ENCODE measurements around the gene SCN5A. TPM values are rescaled to one million over a fixed set of nuclear protein-coding genes. Genes with fewer than 3 reads are reported as not detected.
A peak's percentile ranks its signal among the peaks of the same experiment; 100 is the strongest.

Gene SCN5A
- polyA plus RNA-seq, 1 donor from 2014 or later = not detected

GRCh38 chr3:38534180-38534579 is 115.3 kb downstream of the SCN5A start:
- H3K4me1 Mint-ChIP-seq = peaks cover 0 to 1% (median 0%) of the 10 kb centered on the region in 3 donors
- no peaks in the 10 kb centered on the region for H3K9me3 Mint-ChIP-seq
- H3K36me3 Mint-ChIP-seq = peaks cover 25% of the 10 kb centered on the region
- no peak overlapping the region for H3K4me3 Mint-ChIP-seq
- no peaks in the 10 kb centered on the region for H3K27me3 Mint-ChIP-seq
- no peak overlapping the region for H3K27ac Mint-ChIP-seq

DNA sequence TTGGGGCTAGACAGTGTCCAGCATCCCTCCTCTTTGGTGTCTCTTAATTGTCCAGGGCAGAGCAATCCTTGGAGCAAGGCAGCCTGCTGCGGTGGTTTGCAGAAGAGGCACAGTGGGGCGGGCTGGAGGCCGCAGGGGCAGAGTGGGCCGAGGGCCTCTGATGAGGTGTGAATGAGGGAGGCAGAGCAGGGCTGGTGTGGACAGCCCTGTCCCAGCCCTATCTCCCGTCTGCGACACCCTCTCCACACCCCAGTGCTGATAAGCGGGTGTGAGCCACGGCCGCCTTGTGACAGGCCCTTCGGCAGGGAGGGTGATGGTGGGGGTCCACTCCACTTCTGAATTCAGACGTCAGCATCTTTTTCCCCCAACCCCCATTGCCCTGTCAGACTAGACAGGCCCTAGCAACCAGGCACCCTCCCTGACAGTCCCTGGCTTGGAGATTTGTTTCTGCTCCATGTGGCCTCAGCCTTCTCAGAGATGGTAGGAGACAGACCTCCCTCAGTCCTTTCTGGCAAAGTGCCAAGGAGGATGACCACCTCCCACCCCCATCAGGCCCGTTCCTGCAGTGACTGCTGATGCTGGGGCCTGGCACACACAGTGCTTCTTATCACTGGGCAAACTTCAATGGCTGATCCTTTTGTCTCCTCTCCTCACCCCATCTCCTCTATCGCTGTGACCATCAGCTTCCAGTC is 116.1 kb downstream of the SCN5A start:
- H3K4me1 Mint-ChIP-seq = peaks cover 0 to 1% (median 0%) of the 10 kb centered on the region in 3 donors
- peaks cover 25% of the 10 kb centered on the region for H3K36me3 Mint-ChIP-seq
- no peaks in the 10 kb centered on the region for H3K9me3 Mint-ChIP-seq
- H3K27ac Mint-ChIP-seq = peak overlapping the region in 1 of 3 donors; percentile 78
- no peak overlapping the region for H3K4me3 Mint-ChIP-seq
- H3K27me3 Mint-ChIP-seq = no peaks in the 10 kb centered on the region

- Mint-ChIP-seq H3K36me3 (peaks cover 23% of the 10 kb centered on the region), H3K4me3 (no peak overlapping the region), H3K27ac (no peak overlapping the region)
These were observed 117.0 kb downstream of the SCN5A start for GRCh38 chr3:38532529-38532928.

GRCh38 chr3:38528457-38528856 is 121.0 kb downstream of the SCN5A start:
- Mint-ChIP-seq H3K4me1 (no peaks in the 10 kb centered on the region), H3K27me3 (no peaks in the 10 kb centered on the region), H3K27ac (no peak overlapping the region), H3K36me3 (peaks cover 26% of the 10 kb centered on the region), H3K4me3 (no peak overlapping the region), H3K9me3 (no peaks in the 10 kb centered on the region)

More at GRCh38 chr3:38532529-38532928, 117.0 kb downstream of the SCN5A start:
- Mint-ChIP-seq H3K9me3 (no peaks in the 10 kb centered on the region), H3K4me1 (peaks cover 0 to 1% (median 0%) of the 10 kb centered on the region in 3 donors), H3K27me3 (no peaks in the 10 kb centered on the region)

DNA sequence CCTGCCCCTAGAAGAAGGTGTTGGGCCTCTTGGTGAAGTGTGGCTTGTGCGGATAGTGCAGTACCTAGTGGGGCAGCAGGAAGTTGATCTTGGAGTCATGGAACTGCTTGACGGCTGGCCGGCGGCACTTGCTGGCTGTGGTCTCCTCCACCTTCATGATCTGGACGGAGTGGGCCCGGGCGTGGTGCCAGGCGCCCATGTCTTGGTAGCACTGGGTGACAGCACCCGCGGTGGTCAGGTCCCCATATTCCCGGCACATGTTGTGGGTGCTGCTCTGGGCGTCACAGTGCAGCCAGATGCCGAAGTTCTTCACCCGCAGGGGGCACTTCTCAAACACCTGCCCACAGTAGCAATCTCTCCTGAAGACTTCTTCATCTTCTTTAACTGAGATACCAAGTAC is 122.7 kb downstream of the SCN5A start:
- H3K4me1 Mint-ChIP-seq = no peaks in the 10 kb centered on the region
- H3K9me3 Mint-ChIP-seq = no peaks in the 10 kb centered on the region
- H3K27me3 Mint-ChIP-seq = no peaks in the 10 kb centered on the region
- H3K36me3 Mint-ChIP-seq = peaks cover 22% of the 10 kb centered on the region
- H3K4me3 Mint-ChIP-seq = no peak overlapping the region
- no peak overlapping the region for H3K27ac Mint-ChIP-seq

DNA sequence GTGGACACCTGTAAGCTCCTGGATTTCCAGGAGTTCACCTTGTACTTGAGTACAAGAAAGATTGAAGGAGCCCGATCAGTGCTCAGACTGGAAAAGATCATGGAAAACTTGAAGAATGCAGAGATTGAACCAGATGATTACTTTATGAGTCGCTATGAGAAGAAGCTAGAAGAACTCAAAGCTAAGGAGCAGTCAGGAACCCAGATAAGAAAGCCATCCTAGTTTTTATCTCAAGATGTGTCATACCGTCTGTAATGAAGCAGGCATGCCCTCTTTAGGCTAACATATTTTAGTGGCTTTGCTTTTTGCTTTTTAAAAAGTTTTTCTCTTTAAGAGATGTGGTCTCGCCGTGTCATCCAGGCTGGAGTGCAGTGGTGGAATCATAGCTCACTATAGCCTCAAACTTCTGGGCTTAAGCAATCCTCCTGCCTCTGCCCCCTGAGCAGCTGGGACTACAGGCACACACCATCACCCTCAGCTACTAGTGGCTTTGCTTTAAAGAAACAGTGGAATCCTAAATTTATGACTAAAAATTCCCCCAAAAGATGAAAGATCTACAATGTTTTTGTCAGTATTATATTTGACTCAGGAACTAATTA is 125.2 kb downstream of the SCN5A start:
- H3K4me3 Mint-ChIP-seq = no peak overlapping the region
- H3K9me3 Mint-ChIP-seq = no peaks in the 10 kb centered on the region
- peaks cover 4 to 8% (median 5%) of the 10 kb centered on the region in 3 donors for H3K4me1 Mint-ChIP-seq
- peaks cover 12% of the 10 kb centered on the region for H3K36me3 Mint-ChIP-seq
- H3K27me3 Mint-ChIP-seq = no peaks in the 10 kb centered on the region
- no peak overlapping the region for H3K27ac Mint-ChIP-seq

GRCh38 chr3:38522002-38522401 is 127.5 kb downstream of the SCN5A start:
- Mint-ChIP-seq H3K27ac (no peak overlapping the region), H3K36me3 (peaks cover 10% of the 10 kb centered on the region), H3K27me3 (no peaks in the 10 kb centered on the region), H3K9me3 (no peaks in the 10 kb centered on the region), H3K4me3 (no peak overlapping the region), H3K4me1 (peaks cover 4 to 11% (median 8%) of the 10 kb centered on the region in 3 donors)

- Mint-ChIP-seq H3K9me3 (no peaks in the 10 kb centered on the region), H3K27me3 (no peaks in the 10 kb centered on the region), H3K4me3 (no peak overlapping the region), H3K27ac (no peak overlapping the region), H3K4me1 (peaks cover 4 to 11% (median 8%) of the 10 kb centered on the region in 3 donors), H3K36me3 (peaks cover 9% of the 10 kb centered on the region)
These were observed 128.0 kb downstream of the SCN5A start for GRCh38 chr3:38521391-38521987.

- no peaks in the 10 kb centered on the region for H3K27me3 Mint-ChIP-seq
- peaks cover 4 to 11% (median 8%) of the 10 kb centered on the region in 3 donors for H3K4me1 Mint-ChIP-seq
- H3K9me3 Mint-ChIP-seq = no peaks in the 10 kb centered on the region
- peak overlapping the region in 2 of 3 donors; percentile 6 to 21 for H3K27ac Mint-ChIP-seq
- peaks cover 9% of the 10 kb centered on the region for H3K36me3 Mint-ChIP-seq
- peak overlapping the region in 1 of 4 donors; percentile 74 for H3K4me3 Mint-ChIP-seq
These were observed 129.8 kb downstream of the SCN5A start for GRCh38 chr3:38519651-38520050.

GRCh38 chr3:38519000-38519399 is 130.5 kb downstream of the SCN5A start:
- Mint-ChIP-seq H3K4me1 (peaks cover 6 to 11% (median 8%) of the 10 kb centered on the region in 3 donors), H3K36me3 (peaks cover 5% of the 10 kb centered on the region), H3K9me3 (no peaks in the 10 kb centered on the region), H3K4me3 (no peak overlapping the region), H3K27ac (peak overlapping the region in 1 of 3 donors; percentile 55), H3K27me3 (no peaks in the 10 kb centered on the region)

GRCh38 chr3:38516669-38517068 is 132.8 kb downstream of the SCN5A start:
- Mint-ChIP-seq H3K4me3 (no peak overlapping the region), H3K36me3 (peaks cover 9% of the 10 kb centered on the region), H3K4me1 (peaks cover 6 to 11% (median 8%) of the 10 kb centered on the region in 3 donors), H3K27ac (no peak overlapping the region), H3K9me3 (no peaks in the 10 kb centered on the region), H3K27me3 (no peaks in the 10 kb centered on the region)

DNA sequence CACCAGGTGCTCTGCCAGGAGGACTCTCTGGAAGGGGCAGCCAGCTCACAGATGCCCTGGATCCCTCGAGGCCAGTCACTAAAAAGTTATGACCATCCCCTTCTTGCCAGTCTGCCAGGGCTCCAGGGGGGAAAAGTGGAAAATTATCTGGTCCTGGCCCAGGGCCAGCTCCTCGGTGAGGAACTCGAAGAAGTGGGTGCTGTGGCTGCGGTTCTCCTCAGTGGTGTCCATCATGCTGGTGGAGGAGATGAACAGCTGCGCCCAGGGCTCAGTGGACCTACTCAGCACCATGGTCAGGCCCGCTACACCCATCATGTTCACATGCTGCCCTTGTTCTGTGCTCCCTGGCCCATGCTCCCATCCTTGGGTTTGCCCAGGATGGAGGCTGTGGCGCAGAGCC is 134.1 kb downstream of the SCN5A start:
- no peak overlapping the region for H3K4me3 Mint-ChIP-seq
- H3K36me3 Mint-ChIP-seq = peaks cover 9% of the 10 kb centered on the region
- no peaks in the 10 kb centered on the region for H3K27me3 Mint-ChIP-seq
- H3K9me3 Mint-ChIP-seq = no peaks in the 10 kb centered on the region
- no peak overlapping the region for H3K27ac Mint-ChIP-seq
- H3K4me1 Mint-ChIP-seq = peaks cover 6 to 11% (median 6%) of the 10 kb centered on the region in 3 donors

DNA sequence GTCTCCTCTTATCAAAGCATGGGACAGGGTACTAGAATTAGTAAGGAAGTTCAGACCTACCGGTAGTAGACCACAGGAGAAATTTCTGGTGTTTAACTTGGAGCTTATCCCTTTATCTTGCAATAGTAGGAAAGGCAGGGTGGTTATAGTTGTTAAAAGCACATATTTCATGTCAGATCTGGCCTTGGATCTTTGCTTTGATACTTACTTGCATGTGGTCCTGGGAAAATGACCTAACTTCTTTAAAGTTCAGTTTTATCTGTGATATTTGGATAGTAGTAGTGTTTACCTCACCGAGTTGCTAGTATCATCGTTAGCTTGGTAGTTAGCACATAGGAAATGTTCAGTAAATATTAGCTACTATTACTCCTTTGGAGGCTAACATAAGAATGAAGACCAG is 137.9 kb downstream of the SCN5A start:
- peaks cover 15% of the 10 kb centered on the region for H3K36me3 Mint-ChIP-seq
- H3K27me3 Mint-ChIP-seq = no peaks in the 10 kb centered on the region

DNA sequence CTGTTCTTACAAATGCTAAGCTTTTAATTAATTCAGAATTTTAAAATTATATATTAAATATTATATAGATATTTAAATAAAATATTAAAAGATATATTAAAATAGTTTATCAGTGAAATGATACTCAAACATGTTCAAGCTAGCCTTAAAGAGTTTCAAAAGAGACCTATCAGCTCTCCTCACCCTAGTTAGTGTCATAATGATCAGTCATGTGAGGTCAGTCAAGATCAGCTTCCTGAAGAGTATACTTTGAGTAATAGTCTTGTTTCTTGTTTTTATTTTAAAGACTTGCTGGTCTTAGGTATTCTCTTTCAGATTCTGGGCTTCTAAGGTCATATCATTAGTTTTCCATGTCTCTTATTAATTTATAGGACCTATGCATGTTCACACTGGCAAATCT is 138.9 kb downstream of the SCN5A start:
- Mint-ChIP-seq H3K4me3 (no peak overlapping the region), H3K36me3 (peaks cover 12% of the 10 kb centered on the region), H3K4me1 (peaks cover 0 to 4% (median 0%) of the 10 kb centered on the region in 3 donors), H3K27me3 (no peaks in the 10 kb centered on the region), H3K9me3 (no peaks in the 10 kb centered on the region), H3K27ac (no peak overlapping the region)

More for the DNA sequence above, 137.9 kb downstream of the SCN5A start:
- Mint-ChIP-seq H3K4me1 (peaks cover 0 to 4% (median 0%) of the 10 kb centered on the region in 3 donors), H3K27ac (no peak overlapping the region), H3K4me3 (no peak overlapping the region), H3K9me3 (no peaks in the 10 kb centered on the region)

GRCh38 chr3:38509732-38510131 is 139.8 kb downstream of the SCN5A start:
- peaks cover 0 to 4% (median 0%) of the 10 kb centered on the region in 3 donors for H3K4me1 Mint-ChIP-seq
- H3K27ac Mint-ChIP-seq = no peak overlapping the region
- no peak overlapping the region for H3K4me3 Mint-ChIP-seq
- no peaks in the 10 kb centered on the region for H3K9me3 Mint-ChIP-seq
- H3K27me3 Mint-ChIP-seq = no peaks in the 10 kb centered on the region
- H3K36me3 Mint-ChIP-seq = peaks cover 12% of the 10 kb centered on the region
